Activated CD8-positive, alpha-beta memory T cell treated with anti-CD3 and anti-CD28 coated beads for 4 hours (primary cell): Measurements from ENCODE around the gene DLG2.
"Not testable (repeated sequence)": the region's sequence is repeated elsewhere in the genome, so short reads cannot be mapped to it uniquely, and the experiment has no call there.

Experiments
- DNase-seq, 2 donors: peaks; one replicate each; pipeline ENCODE4 v3.0.0-alpha.2; 2020; ENCODE audit warnings: low read depth in 2 of 2

The DLG2 gene

GRCh38 chr11:85459304-85459703 lies 167.8 kb downstream of the DLG2 start:
- DNase-seq, result no peak

- DNase-seq, result no peak
These were observed 182.7 kb downstream of the DLG2 start for GRCh38 chr11:85444479-85444878.

DNA sequence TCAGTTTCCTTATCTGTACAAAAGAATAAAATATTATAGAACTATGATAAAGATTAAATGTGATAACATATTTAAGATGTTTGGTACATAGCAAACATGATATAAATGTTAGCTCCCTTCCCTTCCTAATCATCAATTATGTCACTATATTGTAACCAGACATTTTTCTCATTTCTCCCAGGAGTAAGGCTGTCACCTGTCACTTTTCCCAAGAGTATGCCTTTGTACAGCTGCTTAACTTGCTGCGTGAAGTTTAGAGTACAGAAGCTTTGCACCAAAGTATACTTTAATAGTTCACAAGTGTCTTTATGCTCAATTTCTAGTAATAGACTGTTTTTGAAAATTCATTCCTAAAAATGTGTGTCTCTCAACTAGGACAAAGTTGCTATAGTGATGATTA lies 186.9 kb downstream of the DLG2 start:
- DNase-seq, result no peak

GRCh38 chr11:85438328-85438727 lies 188.8 kb downstream of the DLG2 start:
- no peak for DNase-seq

DNA sequence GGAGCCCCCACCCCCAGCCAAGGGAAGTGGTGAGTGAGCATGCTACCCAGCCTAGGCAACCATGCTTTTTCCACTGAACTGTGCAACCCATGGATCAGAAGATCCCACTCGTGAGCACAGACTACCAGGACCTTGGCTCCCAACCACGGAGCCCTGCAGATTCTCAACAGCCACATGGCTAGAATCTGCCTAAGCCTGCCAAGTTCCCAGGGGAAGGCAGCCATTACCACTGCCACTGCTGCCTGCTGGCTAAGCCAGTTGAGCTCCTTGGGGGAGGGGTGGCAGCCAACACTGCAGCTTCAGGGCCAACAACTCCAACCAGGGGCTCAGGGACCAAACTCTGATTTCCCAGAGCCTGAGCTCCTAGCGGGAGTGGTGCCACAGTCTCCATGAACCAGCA lies 195.8 kb downstream of the DLG2 start:
- no peak for DNase-seq

DNA sequence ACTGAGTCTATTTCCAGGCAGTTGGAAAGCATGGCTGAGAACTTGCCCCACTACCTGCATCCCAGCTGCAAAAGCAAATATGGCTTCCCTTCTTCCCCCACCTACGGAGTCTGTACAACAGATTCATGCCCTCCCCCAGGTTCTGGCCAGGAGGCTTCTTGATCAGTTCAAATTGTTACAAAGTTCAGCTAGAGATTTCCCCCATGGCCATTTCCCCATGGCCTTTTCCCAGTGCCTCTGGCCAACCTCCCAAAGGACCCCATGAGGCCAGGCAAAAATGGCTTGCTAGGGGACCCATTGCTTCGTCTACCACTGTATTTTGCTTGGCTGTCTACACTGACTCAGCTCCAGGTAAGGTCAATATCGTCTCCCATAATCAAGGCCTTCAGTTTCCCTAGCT lies 203.3 kb downstream of the DLG2 start:
- no peak for DNase-seq

DNA sequence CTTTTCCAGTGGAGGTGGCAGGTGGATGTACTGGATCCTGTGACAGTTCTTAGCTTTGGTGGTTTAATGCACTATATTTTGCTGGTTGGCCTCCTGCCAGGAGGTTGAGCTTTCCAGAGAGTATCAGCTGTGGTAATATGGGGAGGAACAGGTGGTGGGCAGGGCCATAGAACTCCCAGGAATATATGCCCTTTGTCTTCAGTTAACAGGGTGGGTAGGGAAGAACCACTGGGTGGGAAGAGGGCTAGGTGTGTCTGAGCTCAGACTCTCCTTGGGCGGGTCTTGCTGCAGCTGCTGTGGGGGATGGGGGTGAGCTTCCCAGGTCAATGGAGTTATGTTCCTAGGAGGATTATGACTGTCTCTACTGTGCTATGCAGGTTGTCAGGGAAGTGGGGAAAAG lies 203.8 kb downstream of the DLG2 start:
- DNase-seq, result no peak

DNA sequence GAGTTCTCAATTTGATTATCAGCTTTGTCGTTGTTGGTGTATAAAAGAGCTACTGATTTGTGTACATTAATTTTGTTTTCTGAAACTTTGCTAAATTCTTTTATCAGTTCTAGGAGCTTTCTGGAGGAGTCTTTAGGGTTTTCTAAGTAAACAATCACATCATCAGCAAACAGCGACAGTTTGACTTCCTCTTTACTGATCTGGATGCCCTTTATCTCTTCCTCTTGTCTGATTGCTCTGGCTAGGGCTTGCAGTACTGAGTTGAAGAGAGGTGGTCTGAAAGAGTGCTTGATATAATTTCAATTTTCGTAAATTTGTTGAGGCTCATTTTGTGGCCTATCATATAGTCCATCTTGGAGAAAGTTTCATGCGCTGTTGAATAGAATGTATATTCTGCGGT lies 213.0 kb downstream of the DLG2 start:
- no peak for DNase-seq

DNA sequence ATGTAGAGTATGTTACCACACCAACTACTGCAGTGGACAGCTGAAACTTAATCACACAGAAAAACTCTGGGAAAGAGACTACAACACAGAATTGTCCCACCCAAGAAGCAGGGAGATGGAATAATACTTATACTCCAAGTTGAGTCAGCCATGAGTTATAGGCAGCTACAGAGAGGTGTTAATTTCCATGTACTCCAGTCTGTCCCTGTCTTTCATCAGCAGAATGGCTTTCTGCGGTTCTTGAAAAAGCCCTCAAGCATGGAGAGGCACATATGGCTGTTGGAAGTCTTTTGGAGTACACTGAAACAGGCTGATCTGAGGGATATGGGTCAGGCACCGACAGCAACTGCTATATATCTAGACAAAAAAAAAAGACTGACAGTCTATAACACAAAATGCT lies 219.5 kb downstream of the DLG2 start:
- DNase-seq, result no peak

GRCh38 chr11:85406841-85407240 lies 220.3 kb downstream of the DLG2 start:
- no peak for DNase-seq

DNA sequence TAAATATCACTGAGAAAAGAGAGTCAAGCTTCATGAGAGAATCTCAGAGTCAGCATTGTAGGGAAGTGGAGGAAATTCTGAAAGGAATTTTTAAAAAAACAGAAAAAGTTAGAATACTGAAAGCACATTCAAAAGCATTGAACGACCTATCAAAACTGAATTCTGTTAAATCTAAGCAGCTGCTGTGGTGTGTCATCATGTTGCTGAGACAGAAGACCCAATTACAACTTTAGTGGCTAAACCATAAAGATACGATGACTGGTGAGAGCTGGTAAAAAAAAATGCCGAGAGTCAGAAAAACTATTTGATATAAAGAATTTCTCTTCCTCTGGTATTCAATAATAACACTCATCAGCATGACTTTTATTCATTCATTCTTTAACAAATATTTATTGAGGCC lies 220.8 kb downstream of the DLG2 start:
- DNase-seq, result no peak

GRCh38 chr11:85395515-85396055 lies 231.6 kb downstream of the DLG2 start:
- DNase-seq, result not testable (repeated sequence)

DNA sequence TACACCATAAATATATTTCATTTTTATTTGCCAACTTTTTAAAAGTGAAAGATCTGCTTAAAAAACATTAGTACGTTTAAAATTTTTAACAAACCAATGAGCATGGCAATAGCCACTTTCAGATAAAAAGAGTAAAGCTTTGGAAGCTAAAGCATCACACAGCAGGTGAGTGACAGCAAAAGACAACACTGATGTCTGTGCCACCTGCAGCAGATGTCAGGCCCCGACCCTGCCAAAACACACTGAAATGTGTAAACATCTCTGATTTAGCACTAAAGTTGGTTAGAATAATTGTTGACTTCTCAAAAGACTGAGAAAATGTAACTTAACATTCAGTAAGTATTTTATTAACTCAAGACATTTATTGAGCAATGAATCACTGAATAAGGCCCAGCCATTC lies 232.9 kb downstream of the DLG2 start:
- DNase-seq, result no peak

DNA sequence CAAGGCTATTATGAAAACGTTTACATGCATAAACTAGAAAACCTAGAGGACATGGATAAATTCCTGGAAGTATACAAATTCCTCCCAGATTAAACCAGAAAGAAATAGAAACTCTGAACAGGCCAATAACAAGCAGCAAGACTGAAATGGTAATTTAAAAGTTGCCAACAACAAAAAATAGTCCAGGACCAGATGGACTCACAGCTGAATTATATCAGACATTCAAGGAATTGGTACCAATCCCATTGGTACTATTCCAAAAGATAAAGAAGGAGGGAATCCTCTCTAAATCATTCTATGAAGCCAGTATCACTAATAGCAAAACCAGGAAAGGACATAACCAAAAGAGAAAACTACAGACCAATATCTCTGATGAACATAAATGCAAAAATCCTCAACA lies 236.0 kb downstream of the DLG2 start:
- DNase-seq, result no peak

DNA sequence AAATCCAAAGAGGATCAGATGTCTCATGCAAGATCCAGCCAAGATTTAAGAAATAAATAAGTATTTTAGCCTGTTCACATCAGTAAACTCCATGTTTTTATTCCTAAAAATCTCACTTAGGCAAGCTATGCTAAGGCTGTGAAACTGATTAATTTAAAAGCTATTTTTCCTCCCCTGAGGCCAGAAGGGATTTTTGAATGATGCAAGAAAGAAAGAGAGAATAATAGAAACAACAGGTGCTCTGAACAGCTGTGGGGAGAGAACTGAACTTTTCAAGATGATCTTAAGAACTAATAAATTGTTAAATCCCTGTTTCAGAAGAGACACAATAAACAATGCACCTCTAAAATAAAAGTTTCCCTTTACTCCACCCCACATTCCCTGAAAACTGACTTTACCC lies 241.6 kb downstream of the DLG2 start:
- no peak for DNase-seq

DNA sequence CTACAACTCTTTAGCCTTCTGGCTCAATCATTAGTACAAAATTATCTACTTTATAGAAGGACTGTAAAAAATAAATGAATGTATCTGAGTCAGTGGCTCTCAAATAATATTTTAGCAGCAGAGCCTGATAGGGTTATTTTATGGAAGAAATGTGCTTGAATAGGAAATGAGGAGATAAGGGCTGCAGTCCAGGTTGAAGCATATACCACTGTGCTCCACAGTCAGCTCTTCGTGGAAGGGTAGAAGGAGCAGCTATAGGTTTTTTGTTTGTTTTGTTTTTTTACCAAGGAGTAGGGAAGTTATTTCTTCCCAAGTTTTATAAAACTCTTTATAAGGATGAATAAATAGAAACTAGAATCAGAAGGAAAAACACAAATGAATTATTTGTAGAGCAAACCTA lies 242.0 kb downstream of the DLG2 start:
- no peak for DNase-seq

DNA sequence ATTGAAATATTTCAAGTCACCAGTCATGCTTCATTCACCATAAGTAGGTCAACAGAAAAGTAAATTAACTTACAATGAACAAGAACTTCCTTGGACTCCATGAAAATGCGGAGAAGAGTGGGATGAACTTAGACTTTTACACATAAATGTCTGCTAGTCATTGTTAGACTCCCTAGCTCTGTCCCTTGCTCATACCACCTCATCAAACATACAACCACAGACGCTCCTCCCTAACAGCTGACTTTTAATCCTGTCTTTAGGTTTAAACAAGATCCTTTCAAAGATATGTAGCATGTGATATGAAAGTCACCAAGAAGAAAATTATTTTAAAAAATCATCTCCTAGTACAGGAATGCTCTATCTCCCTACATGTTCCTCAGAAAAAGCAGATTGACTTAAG lies 248.1 kb downstream of the DLG2 start:
- DNase-seq, result no peak

DNA sequence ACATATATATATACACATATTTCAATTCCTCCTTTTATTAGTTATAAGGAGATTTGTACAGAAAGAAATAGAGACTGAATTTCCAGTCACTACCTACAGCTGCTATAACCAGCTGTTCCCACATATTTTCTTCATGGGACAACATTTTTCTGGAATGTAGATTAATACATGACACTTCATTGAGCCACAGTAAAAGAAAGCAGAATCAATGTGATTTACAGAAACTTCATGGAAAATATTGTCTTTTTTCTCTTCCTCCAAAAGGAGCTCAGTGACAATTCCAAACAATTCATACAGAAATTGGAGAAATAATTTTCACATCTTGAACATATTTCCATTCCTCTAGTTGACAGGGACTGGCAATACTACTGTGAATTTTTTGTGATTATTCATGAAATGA lies 249.2 kb downstream of the DLG2 start:
- no peak for DNase-seq

GRCh38 chr11:85359859-85360258 lies 267.3 kb downstream of the DLG2 start:
- no peak for DNase-seq

GRCh38 chr11:85355921-85356320 lies 271.2 kb downstream of the DLG2 start:
- no peak for DNase-seq

DNA sequence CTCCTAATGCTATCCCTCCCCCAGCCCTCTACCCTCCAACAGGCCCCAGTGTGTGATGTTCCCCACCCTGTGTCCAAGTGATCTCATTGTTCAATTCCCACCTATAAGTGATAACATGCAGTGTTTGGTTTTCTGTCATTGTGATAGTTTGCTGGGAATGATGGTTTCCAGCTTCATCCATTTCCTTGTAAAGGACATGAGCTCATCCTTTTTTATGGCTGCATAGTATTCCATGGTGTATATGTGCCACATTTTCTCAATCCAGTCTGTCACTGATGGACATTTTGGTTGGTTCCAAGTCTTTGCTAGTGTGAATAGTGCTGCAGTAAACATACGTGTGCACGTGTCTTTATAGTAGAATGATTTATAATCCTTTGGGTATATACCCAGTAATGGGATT lies 277.6 kb downstream of the DLG2 start:
- DNase-seq, result not testable (repeated sequence)

GRCh38 chr11:85348945-85349344 lies 278.2 kb downstream of the DLG2 start:
- DNase-seq, result no peak

- no peak for DNase-seq
These were observed 279.9 kb downstream of the DLG2 start for GRCh38 chr11:85347291-85347690.

DNA sequence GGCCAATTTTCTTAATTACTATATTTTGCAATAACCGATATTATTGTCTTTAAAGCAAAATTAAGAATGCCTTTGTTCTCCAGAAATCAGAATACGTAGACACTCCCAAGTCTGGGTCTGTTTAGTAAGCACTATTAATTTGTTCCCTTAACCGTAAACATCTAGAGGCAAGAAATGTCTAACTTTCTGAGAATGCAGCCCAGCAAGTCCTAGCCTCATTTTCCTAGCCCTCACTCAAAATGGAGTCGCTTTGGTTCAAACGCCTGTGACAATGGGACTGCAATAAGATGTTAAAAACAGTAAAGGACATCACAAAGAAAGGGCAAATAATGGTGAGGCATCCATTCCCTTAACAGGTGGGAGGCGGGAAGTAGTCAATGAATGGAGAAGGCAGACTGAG lies 280.7 kb downstream of the DLG2 start:
- no peak for DNase-seq

DNA sequence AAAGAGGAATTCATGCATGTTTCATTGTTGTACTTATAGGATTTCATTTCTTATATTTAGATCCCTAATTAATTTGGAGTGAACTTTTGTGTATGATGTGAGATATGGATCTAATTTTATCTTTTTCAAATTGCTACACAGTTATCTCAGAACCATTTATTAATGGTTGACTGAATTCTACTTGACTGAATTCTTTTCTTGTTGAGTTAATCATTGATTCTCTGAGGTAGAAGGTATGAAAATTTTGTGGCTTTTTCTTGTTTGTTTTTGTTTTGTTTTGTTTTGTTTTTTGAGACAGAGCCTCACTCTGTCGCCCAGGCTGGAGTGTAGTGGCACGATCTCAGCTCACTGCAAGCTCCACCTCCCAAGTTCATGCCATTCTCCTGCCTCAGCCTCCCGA lies 286.3 kb downstream of the DLG2 start:
- not testable (repeated sequence) for DNase-seq
